Subcutaneous abdominal adipose tissue (tissue), 5 donors: ENCODE data around the gene PYGO2.

Experiments used
- H3K27ac ChIP-seq: one replicate; pipeline ENCODE4 v1.7.0; 2013; ENCODE audit warnings: low read depth, mild to moderate bottlenecking, inconsistent platforms, low read length, moderate library complexity
- H3K27me3 ChIP-seq, 5 donors: one replicate each; pipeline ENCODE4 v1.7.0; 2013; ENCODE audit warnings: low read length in 5 of 5, inconsistent platforms in 1 of 5; ENCODE audit not compliant: control insufficient read depth in 5 of 5, insufficient read depth in 4 of 5
- H3K36me3 ChIP-seq, 5 donors: one replicate each; pipeline ENCODE4 v1.7.0; 2013; ENCODE audit warnings: low read length in 5 of 5; ENCODE audit not compliant: control insufficient read depth in 5 of 5, insufficient read depth in 5 of 5
- H3K4me1 ChIP-seq, 5 donors: one replicate each; pipeline ENCODE4 v1.7.0; 2013; ENCODE audit warnings: low read length in 5 of 5, mild to moderate bottlenecking in 3 of 5, moderate library complexity in 1 of 5; ENCODE audit not compliant: control insufficient read depth in 5 of 5, insufficient read depth in 5 of 5
- H3K4me3 ChIP-seq, 5 donors: one replicate each; pipeline ENCODE4 v1.7.0; 2013; ENCODE audit warnings: low read length in 5 of 5, low read depth in 1 of 5
- H3K9ac ChIP-seq, 5 donors: one replicate each; pipeline ENCODE4 v1.7.0; 2013; ENCODE audit warnings: low read length in 5 of 5, mild to moderate bottlenecking in 4 of 5, moderate library complexity in 3 of 5
- H3K9me3 ChIP-seq, 5 donors: one replicate each; pipeline ENCODE4 v1.7.0; 2013; ENCODE audit warnings: low read length in 5 of 5; ENCODE audit not compliant: control insufficient read depth in 5 of 5
- donor health status: healthy.
- donor health status: healthy.
- donor health status: healthy.
- donor health status: healthy.
- donor health status: healthy.

Gene PYGO2

DNA sequence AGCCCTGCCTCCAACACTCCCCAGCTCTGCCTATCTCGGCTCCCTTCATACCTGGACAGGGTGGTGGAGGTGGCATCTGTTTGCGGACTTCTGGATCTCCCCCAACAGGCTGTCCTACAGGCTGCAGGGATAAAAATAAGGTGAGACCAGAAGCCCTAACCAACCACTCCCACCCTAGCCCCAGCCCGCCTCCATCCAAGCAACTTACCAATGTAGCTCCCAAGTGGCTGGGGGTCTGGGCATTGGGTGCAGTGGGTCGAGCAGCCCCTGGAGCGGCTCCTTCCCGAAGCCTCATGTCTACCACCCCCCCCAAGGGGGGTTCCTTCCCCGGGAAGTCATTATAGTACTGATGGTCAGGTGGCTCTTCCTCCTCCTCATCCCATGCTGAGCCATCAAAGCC, 4.5 kb upstream of the PYGO2 start:
- Histone ChIP-seq H3K9ac (peak overlapping the region in 1 of 5 donors; percentile 16), H3K9me3 (no peaks in the 10 kb centered on the region), H3K27me3 (no peaks in the 10 kb centered on the region), H3K27ac (peak overlapping the region; percentile 97), H3K36me3 (peaks cover 0 to 63% (median 58%) of the 10 kb centered on the region in 5 donors), H3K4me1 (peaks cover 6 to 63% (median 48%) of the 10 kb centered on the region in 5 donors), H3K4me3 (no peak overlapping the region)

DNA sequence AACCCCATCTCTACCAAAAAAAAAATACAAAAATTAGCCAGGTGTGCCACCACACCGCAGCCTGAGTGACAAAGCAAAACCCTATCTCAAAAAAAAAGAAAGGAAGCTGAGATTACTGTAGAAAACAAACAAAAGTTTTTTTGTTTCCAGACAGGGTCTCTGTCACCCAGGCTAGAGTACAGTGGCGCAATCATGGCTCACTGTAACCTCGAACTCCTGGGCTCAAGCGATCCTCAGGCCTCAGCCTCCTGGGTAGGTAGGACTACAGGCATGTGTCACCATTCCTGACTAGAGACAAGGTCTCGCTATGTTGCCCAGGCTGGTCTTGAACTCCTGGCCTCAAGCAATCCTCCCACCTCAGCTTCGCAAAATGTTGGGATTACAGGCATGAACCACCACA, 2.8 kb upstream of the PYGO2 start:
- no peaks in the 10 kb centered on the region for H3K27me3 ChIP-seq
- peaks cover 0 to 68% (median 63%) of the 10 kb centered on the region in 5 donors for H3K36me3 ChIP-seq
- peaks cover 11 to 55% (median 41%) of the 10 kb centered on the region in 5 donors for H3K4me1 ChIP-seq
- H3K9ac ChIP-seq = no peak overlapping the region
- no peak overlapping the region for H3K4me3 ChIP-seq
- no peak overlapping the region for H3K27ac ChIP-seq
- H3K9me3 ChIP-seq = no peaks in the 10 kb centered on the region

DNA sequence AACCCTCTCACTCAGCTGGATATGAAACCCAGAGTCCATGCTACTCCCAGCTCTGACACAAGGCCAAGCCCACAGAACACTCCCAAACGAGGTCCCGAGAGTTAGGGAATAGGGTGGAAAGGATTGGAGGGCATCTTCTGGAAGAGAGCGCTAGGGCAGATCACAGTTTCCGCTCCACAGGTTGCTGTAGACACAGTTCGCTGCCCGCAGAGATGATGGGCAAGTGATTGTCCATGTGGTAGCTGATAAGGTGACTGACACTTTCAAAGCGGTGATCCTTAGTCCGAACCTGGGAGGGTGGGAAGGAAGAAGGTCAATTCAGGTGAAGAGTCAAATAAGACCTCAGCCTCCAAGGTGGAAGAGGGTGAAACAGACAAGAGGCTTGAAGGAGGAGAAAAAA, 2.1 kb upstream of the PYGO2 start:
- H3K27me3 ChIP-seq = no peaks in the 10 kb centered on the region
- peak overlapping the region; percentile 95 for H3K27ac ChIP-seq
- H3K4me3 ChIP-seq = no peak overlapping the region
- no peaks in the 10 kb centered on the region for H3K9me3 ChIP-seq
- H3K36me3 ChIP-seq = peaks cover 0 to 70% (median 65%) of the 10 kb centered on the region in 5 donors
- peaks cover 9 to 51% (median 33%) of the 10 kb centered on the region in 5 donors for H3K4me1 ChIP-seq
- H3K9ac ChIP-seq = peak overlapping the region in 1 of 5 donors; percentile 34

DNA sequence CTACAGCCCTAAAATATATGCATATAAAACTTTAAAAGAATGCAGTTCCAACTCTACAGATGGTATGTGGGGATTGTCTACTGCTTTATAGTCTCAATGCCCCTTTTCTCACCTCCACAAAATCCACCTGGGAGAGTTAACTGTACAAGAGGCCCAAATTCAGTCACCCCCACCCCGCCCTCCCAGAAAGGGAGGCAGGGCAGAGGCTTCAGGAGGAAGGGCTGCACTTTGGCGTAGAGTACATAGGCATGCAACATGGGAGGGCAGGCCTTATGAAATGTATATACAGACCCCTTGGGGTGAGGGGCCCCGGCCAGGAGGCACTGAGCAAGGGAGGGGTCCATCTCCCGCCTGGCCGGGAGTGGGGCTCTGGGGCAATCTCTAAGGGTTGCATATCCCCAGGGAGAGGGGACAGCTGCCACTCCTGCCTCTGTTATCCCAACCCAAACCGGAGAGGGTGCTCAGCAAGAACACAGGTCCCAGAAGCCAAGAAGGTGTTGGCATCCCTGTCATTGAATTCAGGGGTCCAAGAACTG, 1.3 kb upstream of the PYGO2 start:
- peaks cover 0 to 69% (median 62%) of the 10 kb centered on the region in 5 donors for H3K36me3 ChIP-seq
- no peaks in the 10 kb centered on the region for H3K9me3 ChIP-seq
- no peaks in the 10 kb centered on the region for H3K27me3 ChIP-seq
- peak overlapping the region in 2 of 5 donors; percentile 80 to 91 for H3K4me3 ChIP-seq
- H3K27ac ChIP-seq = peak overlapping the region; percentile 95
- peak overlapping the region in 4 of 5 donors; percentile 47 to 89 (median 84) for H3K9ac ChIP-seq
- H3K4me1 ChIP-seq = peaks cover 9 to 43% (median 29%) of the 10 kb centered on the region in 5 donors

DNA sequence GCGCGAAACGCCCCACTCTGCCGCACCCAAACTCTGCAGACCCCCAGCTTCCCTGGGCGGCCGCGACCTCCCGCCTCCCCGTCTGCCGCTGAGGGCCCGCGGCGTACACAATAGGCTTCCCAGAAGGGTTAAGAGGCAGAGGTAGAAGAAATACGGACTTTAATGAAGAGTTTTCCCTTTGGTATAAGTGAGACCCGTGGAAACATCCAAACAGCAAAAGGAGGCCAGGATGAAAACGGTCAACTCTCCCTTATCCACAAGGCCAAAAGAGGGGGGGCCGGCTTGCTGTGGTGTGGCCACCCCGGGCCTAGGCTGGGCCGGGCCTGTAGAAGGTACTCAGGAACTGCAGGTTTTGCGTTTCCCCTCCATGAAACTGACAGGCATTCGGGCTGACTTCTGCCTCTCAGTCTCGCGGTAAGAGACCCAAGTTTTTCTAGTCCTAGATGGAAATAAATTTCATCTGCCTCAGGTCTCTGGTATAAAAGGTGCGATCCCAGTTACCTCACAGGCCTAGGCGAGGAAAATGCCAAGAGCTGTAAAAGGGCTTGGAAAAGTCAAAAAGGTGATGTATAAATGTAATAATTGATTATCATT, 671 bp upstream of the PYGO2 start:
- Histone ChIP-seq H3K36me3 (peaks cover 0 to 64% (median 56%) of the 10 kb centered on the region in 5 donors), H3K27ac (peak overlapping the region; percentile 95)

DNA sequence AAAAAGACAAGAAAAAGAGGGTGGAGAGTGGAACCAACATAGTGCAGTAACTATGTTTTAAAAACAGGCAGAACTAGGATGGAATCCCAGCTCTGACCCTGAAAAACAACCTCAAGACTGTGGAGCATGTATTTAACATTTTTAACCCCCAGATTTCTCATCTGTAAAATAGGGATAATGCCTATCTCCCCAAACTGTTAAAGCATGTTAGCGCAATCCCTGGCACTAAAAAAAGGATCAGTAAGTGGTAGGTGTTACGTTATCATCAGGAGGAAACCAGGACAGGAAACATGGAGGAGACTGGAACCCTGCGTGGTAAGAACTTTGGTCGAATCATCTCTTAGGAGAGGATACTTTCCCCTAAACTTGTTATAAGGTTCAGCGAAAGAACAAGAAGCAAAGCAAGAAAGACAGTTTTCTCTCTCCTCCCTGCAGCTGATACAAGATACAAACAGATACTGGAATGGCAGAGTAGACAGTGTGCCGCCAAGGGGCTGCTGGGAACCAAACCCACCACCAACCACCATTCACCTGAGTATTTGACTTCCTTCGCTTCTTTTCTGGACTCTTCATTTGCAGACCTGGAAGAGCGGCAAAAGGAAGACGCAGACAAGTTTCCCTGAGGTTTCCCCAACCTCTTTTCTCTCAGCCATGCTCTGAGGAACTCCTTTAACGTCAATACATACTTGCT, 991 bp downstream of the PYGO2 start:
- H3K27ac ChIP-seq = peak overlapping the region; percentile 95
- no peaks in the 10 kb centered on the region for H3K9me3 ChIP-seq
- no peaks in the 10 kb centered on the region for H3K27me3 ChIP-seq
- H3K36me3 ChIP-seq = peaks cover 0 to 47% (median 40%) of the 10 kb centered on the region in 5 donors
- peaks cover 16 to 51% (median 42%) of the 10 kb centered on the region in 5 donors for H3K4me1 ChIP-seq
- peak overlapping the region; percentile 80 to 91 (median 85) for H3K4me3 ChIP-seq
- H3K9ac ChIP-seq = peak overlapping the region; percentile 71 to 89 (median 80)

More for the DNA sequence above, 671 bp upstream of the PYGO2 start:
- Histone ChIP-seq H3K4me3 (peak overlapping the region; percentile 45 to 91 (median 85)), H3K4me1 (peaks cover 8 to 41% (median 31%) of the 10 kb centered on the region in 5 donors), H3K9me3 (no peaks in the 10 kb centered on the region), H3K9ac (peak overlapping the region; percentile 72 to 89 (median 83)), H3K27me3 (no peaks in the 10 kb centered on the region)

DNA sequence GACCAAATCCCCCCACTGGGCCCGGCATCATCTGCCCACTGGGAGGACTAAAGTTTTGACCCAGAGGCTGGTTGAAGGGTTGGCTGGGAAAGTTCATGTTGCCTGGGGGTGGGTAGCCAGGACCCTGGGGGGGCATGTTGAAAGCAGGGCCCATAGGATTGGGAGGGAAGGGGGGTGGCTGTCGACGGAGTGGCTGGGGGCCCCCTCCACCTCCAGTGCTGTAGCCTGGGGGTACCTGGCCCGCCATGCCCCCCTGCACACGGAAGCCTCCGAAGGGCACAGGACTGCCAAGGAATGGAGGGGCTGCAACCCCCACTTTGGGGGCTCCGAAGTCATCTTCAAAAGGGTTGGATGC, 2.2 kb downstream of the PYGO2 start:
- H3K36me3 ChIP-seq = peaks cover 0 to 35% (median 30%) of the 10 kb centered on the region in 5 donors
- H3K9ac ChIP-seq = no peak overlapping the region
- H3K4me3 ChIP-seq = no peak overlapping the region
- no peak overlapping the region for H3K27ac ChIP-seq
- H3K27me3 ChIP-seq = no peaks in the 10 kb centered on the region
- H3K9me3 ChIP-seq = no peaks in the 10 kb centered on the region
- H3K4me1 ChIP-seq = peaks cover 20 to 63% (median 54%) of the 10 kb centered on the region in 5 donors

DNA sequence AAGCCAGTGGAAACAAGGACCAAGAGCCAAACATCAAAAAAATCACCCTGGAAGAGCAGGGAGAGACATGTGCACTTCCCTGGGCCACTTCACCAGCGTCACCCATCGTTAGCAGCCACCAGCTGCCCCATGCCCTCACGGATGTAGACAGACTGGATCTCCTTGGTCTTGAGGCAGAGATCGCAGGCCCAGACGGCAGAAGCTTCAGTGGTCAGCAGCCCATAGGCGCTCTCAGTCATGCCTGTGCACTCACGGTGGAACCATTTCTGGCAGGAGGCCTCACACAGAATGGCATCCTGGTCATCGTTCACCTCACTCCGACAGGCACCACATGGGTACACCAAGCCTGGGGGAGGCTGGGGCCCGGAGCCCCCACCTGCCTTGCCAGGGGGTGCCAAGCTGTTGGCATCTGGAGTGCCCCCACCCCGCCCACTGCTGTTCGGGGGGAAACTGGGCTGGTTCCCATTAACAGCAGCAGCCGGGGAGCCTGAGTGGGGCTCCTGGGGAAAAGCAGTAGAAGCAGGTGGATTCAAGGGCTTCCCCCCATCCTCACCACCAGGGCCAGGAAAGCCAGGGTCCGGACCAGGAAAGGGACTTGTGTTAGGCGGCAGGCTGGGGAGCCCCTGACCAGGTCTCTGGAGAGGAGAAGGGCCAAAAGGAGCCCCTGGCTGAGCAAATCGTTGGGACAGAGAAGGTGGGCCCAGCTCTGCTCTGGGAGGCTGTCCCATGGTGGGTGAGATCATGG, 2.7 kb downstream of the PYGO2 start:
- Histone ChIP-seq H3K36me3 (peaks cover 0 to 31% (median 24%) of the 10 kb centered on the region in 5 donors), H3K27ac (peak overlapping the region; percentile 37), H3K9me3 (no peaks in the 10 kb centered on the region), H3K4me1 (peaks cover 20 to 69% (median 59%) of the 10 kb centered on the region in 5 donors), H3K9ac (no peak overlapping the region), H3K4me3 (no peak overlapping the region), H3K27me3 (no peaks in the 10 kb centered on the region)

DNA sequence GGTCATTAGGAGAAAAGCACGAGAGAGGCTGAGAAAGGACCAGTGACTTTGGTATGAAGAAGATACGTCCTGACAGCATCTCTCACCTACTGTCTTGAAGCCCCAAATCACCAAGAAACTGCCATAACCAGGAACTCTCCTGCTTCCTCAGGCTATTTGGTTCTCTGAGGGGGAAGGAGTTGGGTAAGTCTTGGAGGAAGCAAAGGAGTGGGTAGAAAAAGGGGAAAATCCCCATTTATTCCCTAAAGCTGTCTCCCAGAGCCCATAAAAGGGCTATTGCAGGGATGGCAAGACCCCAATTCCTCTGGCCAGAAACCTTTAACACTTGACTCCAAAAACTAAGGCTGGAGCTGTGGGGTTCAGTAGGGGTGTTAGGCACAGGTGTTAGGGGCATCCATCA, 3.5 kb downstream of the PYGO2 start:
- peaks cover 0 to 23% (median 16%) of the 10 kb centered on the region in 5 donors for H3K36me3 ChIP-seq
- H3K9me3 ChIP-seq = no peaks in the 10 kb centered on the region
- peaks cover 20 to 75% (median 64%) of the 10 kb centered on the region in 5 donors for H3K4me1 ChIP-seq
- no peaks in the 10 kb centered on the region for H3K27me3 ChIP-seq
- peak overlapping the region; percentile 37 for H3K27ac ChIP-seq
- no peak overlapping the region for H3K9ac ChIP-seq
- no peak overlapping the region for H3K4me3 ChIP-seq
